OCI-LY7 (cell line): ENCODE data around the gene GTPBP8. TPM values are rescaled to one million over a fixed set of nuclear protein-coding genes. Genes with fewer than 3 reads are reported as not detected.

ENCODE experiments used
- BruUV-seq: library from RNA; stranded (reverse); fragments of 400-500 nt; replicated peaks from 2 replicates; lab custom pipeline; 2021; lab: Mats Ljungman, UMichigan
- CTCF ChIA-PET: fragments of 300-600 bp; sonication (Branson Sonifier 250); formaldehyde crosslinking; loops from one replicate; lab custom pipeline; 2022; ENCODE audit warnings: antibody characterized with exemption; ENCODE audit not compliant: unreplicated experiment; lab: Charles Lee
- POLR2A ChIA-PET: fragments of 300-600 bp; sonication (Branson Sonifier 250); formaldehyde crosslinking; loops from one replicate; lab custom pipeline; 2022; ENCODE audit warnings: antibody characterized with exemption; lab: Charles Lee
- DNase-seq: peaks from one replicate; pipeline ENCODE4 v3.0.0-alpha.2; 2015; ENCODE audit warnings: low spot score
- H2AFZ ChIP-seq: fragments of 200-600 bp; sonication (generic), shearing (Covaris generic); 2 replicates; pipeline ENCODE4 v1.6.1; 2014; ENCODE audit warnings: mild to moderate bottlenecking, antibody characterized with exemption, low read length, moderate library complexity
- H3K27ac ChIP-seq: fragments of 200-600 bp; sonication (generic); 2 replicates; pipeline ENCODE4 v1.5.1; 2014; ENCODE audit warnings: mixed run types, low read depth, mild to moderate bottlenecking, moderate library complexity, low read length, inconsistent platforms; ENCODE audit not compliant: poor library complexity, severe bottlenecking
- H3K36me3 ChIP-seq: fragments of 200-600 bp; sonication (generic); 2 replicates; pipeline ENCODE4 v1.6.1; 2014; ENCODE audit warnings: mild to moderate bottlenecking, antibody characterized with exemption, low read length, moderate library complexity, mixed read lengths; ENCODE audit not compliant: insufficient read depth
- H3K4me1 ChIP-seq: fragments of 200-600 bp; sonication (generic); 2 replicates; pipeline ENCODE4 v1.5.1; 2014; ENCODE audit warnings: mild to moderate bottlenecking, low read length; ENCODE audit not compliant: insufficient read depth, poor library complexity, severe bottlenecking
- H3K4me2 ChIP-seq: fragments of 200-600 bp; sonication (generic); 2 replicates; pipeline ENCODE4 v1.6.1; 2014; ENCODE audit warnings: mild to moderate bottlenecking, low read length
- H3K4me3 ChIP-seq: fragments of 200-600 bp; sonication (generic); 2 replicates; pipeline ENCODE4 v1.5.1; 2014; ENCODE audit warnings: mild to moderate bottlenecking, low read depth, low read length; ENCODE audit not compliant: poor library complexity, severe bottlenecking
- H3K79me2 ChIP-seq: fragments of 200-600 bp; sonication (generic); 2 replicates; pipeline ENCODE4 v1.6.1; 2016; ENCODE audit warnings: low read depth, mild to moderate bottlenecking, low read length, moderate library complexity, mixed read lengths; ENCODE audit not compliant: insufficient read depth
- H3K9me2 ChIP-seq: fragments of 200-600 bp; sonication (generic); 2 replicates; pipeline ENCODE4 v1.6.1; 2016; ENCODE audit warnings: mild to moderate bottlenecking, low read length, mixed read lengths; ENCODE audit not compliant: insufficient read depth
- H3K9me3 ChIP-seq: fragments of 200-600 bp; sonication (generic); 2 replicates; pipeline ENCODE4 v1.6.1; 2014; ENCODE audit warnings: mild to moderate bottlenecking, mixed run types, low read length, mixed read lengths
- H4K20me1 ChIP-seq: fragments of 200-600 bp; sonication (generic); 2 replicates; pipeline ENCODE4 v1.6.1; 2014; ENCODE audit warnings: mild to moderate bottlenecking, antibody characterized with exemption, low read length, moderate library complexity, mixed read lengths; ENCODE audit not compliant: insufficient read depth
- CTCF ChIP-seq: fragments of 200-600 bp; sonication (generic); conservative IDR thresholded peaks from 2 replicates; pipeline ENCODE4 v1.5.1; 2014; ENCODE audit warnings: mild to moderate bottlenecking, antibody characterized with exemption, low read length, moderate library complexity, mixed read lengths
- EZH2phosphoT487 ChIP-seq: fragments of 200-600 bp; sonication (generic); IDR thresholded peaks from 2 replicates; pipeline ENCODE4 v1.6.1; 2018; ENCODE audit warnings: low read depth, borderline replicate concordance, mild to moderate bottlenecking, mixed run types, antibody characterized with exemption, low read length, moderate library complexity, mixed read lengths
- intact Hi-C: fragments of 100-400 bp; cut with micrococcal nuclease; formaldehyde crosslinking; loops from one replicate; pipeline ENCODE4 v1.10.0; 2022; ENCODE audit not compliant: unreplicated experiment
- total RNA-seq, 2 experiments: library from RNA; depleted of rRNA in 1 of 2; stranded (reverse); fragments of >200 nt in 1 of 2; shearing (Covaris generic) in 1 of 2; gene quantifications; 2 replicates each; pipeline ENCODE4 v1.2.3, GENCODE V29; 2014 to 2022

Gene GTPBP8
- total RNA-seq, 2 experiments from 2014 or later: 21.9 to 23.8 TPM

DNA sequence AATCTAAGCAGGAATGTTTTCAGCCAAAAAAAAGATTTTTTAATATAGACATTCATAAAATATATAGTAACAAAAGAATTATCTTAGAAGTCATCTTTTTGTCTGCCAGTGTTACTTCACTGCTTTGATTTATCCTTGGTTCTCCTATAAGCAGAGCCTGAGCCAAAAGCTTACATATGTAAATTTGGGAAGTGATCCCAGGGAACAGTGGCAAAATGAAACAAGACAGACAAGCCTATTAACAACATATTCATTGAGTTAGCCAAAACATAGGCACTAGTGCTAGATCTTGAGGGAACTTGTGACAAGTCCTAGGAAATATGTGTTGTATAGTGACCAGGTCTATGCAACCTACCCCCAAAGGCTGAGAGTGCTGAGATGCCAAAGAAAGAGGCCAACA is 11.3 kb downstream of the GTPBP8 start:
- Histone ChIP-seq H3K36me3 (peaks cover 99% of the 10 kb centered on the region), H4K20me1 (no peaks in the 10 kb centered on the region), H3K4me3 (no peak overlapping the region), H3K9me3 (no peaks in the 10 kb centered on the region), H3K4me1 (peaks cover 11% of the 10 kb centered on the region), H3K27ac (no peak overlapping the region), H3K9me2 (no peaks in the 10 kb centered on the region), H3K79me2 (no peaks in the 10 kb centered on the region), H2AFZ (no peak overlapping the region), H3K4me2 (no peak overlapping the region)
- intact Hi-C loops: no loop called here
- DNase-seq: no peak
- no TSS peak for BruUV-seq
- ChIA-PET POLR2A (interaction anchor here (1.8 to 3.6 kb wide), 4 partner anchors 8 to 17 kb away, joined by 3 to 28 read pairs (median 16); partner anchors contain the start of gene GTPBP8), CTCF (no interaction called here)
- TF ChIP-seq CTCF: no peak
- TF ChIP-seq EZH2phosphoT487: no peak

DNA sequence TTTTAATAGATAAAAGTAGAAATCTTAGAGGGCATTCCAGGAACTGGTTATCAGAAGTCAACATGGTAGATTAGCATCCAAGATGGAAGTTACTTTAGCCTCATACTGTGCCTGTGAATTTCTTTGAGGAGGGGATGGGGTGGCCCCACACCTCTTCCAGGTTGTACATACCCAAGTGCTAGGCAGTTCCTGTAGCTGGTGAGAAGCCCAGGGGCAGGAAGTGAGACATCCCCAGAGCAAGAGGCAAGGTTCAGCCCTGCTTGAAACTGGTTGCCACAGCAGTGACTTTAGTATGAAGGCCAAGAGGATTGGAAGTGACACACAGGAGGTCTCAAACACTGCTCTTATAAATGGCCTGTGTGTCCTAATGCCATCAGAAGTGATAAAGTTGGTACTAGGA is 11.9 kb downstream of the GTPBP8 start:
- H2AFZ ChIP-seq: no peak overlapping the region
- H4K20me1 ChIP-seq: no peaks in the 10 kb centered on the region
- H3K4me3 ChIP-seq: no peak overlapping the region
- no peaks in the 10 kb centered on the region for H3K9me2 ChIP-seq
- intact Hi-C loops: no loop called here
- peaks cover 99% of the 10 kb centered on the region for H3K36me3 ChIP-seq
- no peak for TF ChIP-seq EZH2phosphoT487
- no peak for TF ChIP-seq CTCF
- no TSS peak for BruUV-seq
- DNase-seq: peak; percentile 8
- ChIA-PET POLR2A (interaction anchor here (2.3 kb wide), 1 partner anchor 11 kb away, joined by 14 read pairs; the partner anchor contains the start of gene GTPBP8), CTCF (no interaction called here)
- no peaks in the 10 kb centered on the region for H3K9me3 ChIP-seq
- peaks cover 11% of the 10 kb centered on the region for H3K4me1 ChIP-seq
- H3K4me2 ChIP-seq: no peak overlapping the region
- H3K79me2 ChIP-seq: no peaks in the 10 kb centered on the region
- H3K27ac ChIP-seq: no peak overlapping the region

DNA sequence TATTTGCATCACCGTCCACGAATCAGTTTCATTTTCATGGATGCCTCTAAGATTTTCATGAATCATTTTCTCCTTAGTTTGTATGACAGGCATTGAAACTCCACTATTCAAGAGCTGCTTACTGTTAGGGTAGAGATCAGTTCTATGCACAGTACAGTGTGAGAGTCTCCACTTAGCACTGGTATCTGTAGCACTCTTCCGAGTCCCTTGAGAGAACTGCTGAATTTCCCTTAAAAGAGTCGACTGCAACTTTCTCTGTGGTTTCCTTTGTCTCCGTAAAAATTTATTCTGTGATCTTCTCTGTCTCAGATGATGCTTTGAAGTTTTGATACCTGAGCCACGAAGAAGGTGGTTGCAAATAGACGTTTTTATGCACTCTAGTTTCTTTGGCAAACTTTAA is 14.8 kb downstream of the GTPBP8 start:
- no peak overlapping the region for H3K4me3 ChIP-seq
- peaks cover 99% of the 10 kb centered on the region for H3K36me3 ChIP-seq

More for the DNA sequence above, 14.8 kb downstream of the GTPBP8 start:
- Histone ChIP-seq H4K20me1 (no peaks in the 10 kb centered on the region), H3K9me3 (no peaks in the 10 kb centered on the region), H2AFZ (no peak overlapping the region), H3K79me2 (peaks cover 8% of the 10 kb centered on the region; the same call in 1 of the 2 replicates), H3K4me2 (no peak overlapping the region), H3K4me1 (peaks cover 8% of the 10 kb centered on the region), H3K27ac (no peak overlapping the region), H3K9me2 (no peaks in the 10 kb centered on the region)
- no peak for TF ChIP-seq CTCF
- no peak for TF ChIP-seq EZH2phosphoT487
- CTCF ChIA-PET: no interaction called here
- intact Hi-C loops: no loop called here
- BruUV-seq: no TSS peak
- no peak for DNase-seq
- POLR2A ChIA-PET: interaction anchor here (1.2 to 1.4 kb wide), 2 partner anchors 11 to 14 kb away, joined by 3 to 6 read pairs; a partner anchor contains a TSS
